Astrocyte (in vitro differentiated cells and primary cell): ENCODE measurements around the gene DNAJC6. TPM values are rescaled to one million over a fixed set of nuclear protein-coding genes. Genes with fewer than 3 reads are reported as not detected.

Source experiments
- DNase-seq: peaks from one replicate; pipeline ENCODE4 v3.0.0-alpha.2; 2010; ENCODE audit warnings: low read depth
- FAIRE-seq: peaks from 2 replicates; lab custom pipeline; 2011; peaks lifted over from hg19 to GRCh38; lab: Jason Lieb, UNC
- H2AFZ ChIP-seq: 2 replicates; pipeline ENCODE4 v1.6.0; 2012; ENCODE audit warnings: low read depth, low read length, inconsistent platforms
- H3K27ac ChIP-seq: 2 replicates; pipeline ENCODE4 v1.5.1; 2011; ENCODE audit warnings: low read depth, low read length, inconsistent platforms
- H3K27me3 ChIP-seq: 2 replicates; pipeline ENCODE4 v1.6.0; 2011; ENCODE audit warnings: low read length, inconsistent platforms; ENCODE audit not compliant: insufficient read depth
- H3K36me3 ChIP-seq: 2 replicates; pipeline ENCODE4 v1.5.1; 2011; ENCODE audit warnings: low read length, inconsistent platforms; ENCODE audit not compliant: insufficient read depth
- H3K4me1 ChIP-seq: 2 replicates; pipeline ENCODE4 v1.5.1; 2011; ENCODE audit warnings: low read length, inconsistent platforms; ENCODE audit not compliant: insufficient read depth
- H3K4me2 ChIP-seq: 2 replicates; pipeline ENCODE4 v1.6.0; 2012; ENCODE audit warnings: low read length, inconsistent platforms
- H3K4me3 ChIP-seq: 2 replicates; pipeline ENCODE4 v1.5.1; 2011; ENCODE audit warnings: low read depth, mild to moderate bottlenecking, low read length, inconsistent platforms; ENCODE audit not compliant: insufficient read depth
- H3K79me2 ChIP-seq: 2 replicates; pipeline ENCODE4 v1.6.0; 2012; ENCODE audit warnings: mild to moderate bottlenecking, low read length, inconsistent platforms; ENCODE audit not compliant: insufficient read depth
- H3K9ac ChIP-seq: 2 replicates; pipeline ENCODE4 v1.6.0; 2012; ENCODE audit warnings: mild to moderate bottlenecking, low read length, inconsistent platforms
- H3K9me3 ChIP-seq: 2 replicates; pipeline ENCODE4 v1.5.1; 2012; ENCODE audit warnings: low read depth, mild to moderate bottlenecking, low read length, inconsistent platforms; ENCODE audit not compliant: insufficient read depth
- H4K20me1 ChIP-seq: 2 replicates; pipeline ENCODE4 v1.6.0; 2012; ENCODE audit warnings: low read length, inconsistent platforms; ENCODE audit not compliant: insufficient read depth
- H3K27ac Mint-ChIP-seq: one replicate; pipeline ENCODE4 v1.8.0; 2021; ENCODE audit warnings: mild to moderate bottlenecking, mixed read lengths; ENCODE audit not compliant: unreplicated experiment
- H3K27me3 Mint-ChIP-seq: one replicate; pipeline ENCODE4 v1.8.0; 2021; ENCODE audit warnings: low read depth, mixed read lengths; ENCODE audit not compliant: unreplicated experiment
- H3K36me3 Mint-ChIP-seq: one replicate; pipeline ENCODE4 v1.8.0; 2021; ENCODE audit warnings: low read depth, mixed read lengths; ENCODE audit not compliant: unreplicated experiment
- H3K4me1 Mint-ChIP-seq: one replicate; pipeline ENCODE4 v1.8.0; 2021; ENCODE audit warnings: low read depth, mixed read lengths; ENCODE audit not compliant: unreplicated experiment
- H3K4me3 Mint-ChIP-seq: one replicate; pipeline ENCODE4 v1.8.0; 2021; ENCODE audit warnings: mild to moderate bottlenecking, moderate library complexity, mixed read lengths; ENCODE audit not compliant: unreplicated experiment
- H3K9me3 Mint-ChIP-seq: one replicate; pipeline ENCODE4 v1.8.0; 2021; ENCODE audit warnings: mild to moderate bottlenecking, mixed read lengths; ENCODE audit not compliant: unreplicated experiment
- EZH2 ChIP-seq: IDR thresholded peaks from 2 replicates; pipeline ENCODE4 v1.6.1; 2012; ENCODE audit warnings: mild to moderate bottlenecking, low read length, inconsistent platforms; ENCODE audit not compliant: insufficient read depth
- total RNA-seq: library from RNA; stranded (reverse); gene quantifications from 2 replicates; pipeline ENCODE4 v1.2.1, GENCODE V29; 2021
- TF ChIP-seq, protein P1 (sequence below): IDR thresholded peaks from 2 replicates; pipeline ENCODE4 v1.5.1; 2011; ENCODE audit warnings: low read depth, mild to moderate bottlenecking, inconsistent platforms, low read length, moderate library complexity; ENCODE audit not compliant: insufficient read depth

DNAJC6 gene
- total RNA-seq, 1 donor from 2014 or later, result 8.9 TPM

DNA sequence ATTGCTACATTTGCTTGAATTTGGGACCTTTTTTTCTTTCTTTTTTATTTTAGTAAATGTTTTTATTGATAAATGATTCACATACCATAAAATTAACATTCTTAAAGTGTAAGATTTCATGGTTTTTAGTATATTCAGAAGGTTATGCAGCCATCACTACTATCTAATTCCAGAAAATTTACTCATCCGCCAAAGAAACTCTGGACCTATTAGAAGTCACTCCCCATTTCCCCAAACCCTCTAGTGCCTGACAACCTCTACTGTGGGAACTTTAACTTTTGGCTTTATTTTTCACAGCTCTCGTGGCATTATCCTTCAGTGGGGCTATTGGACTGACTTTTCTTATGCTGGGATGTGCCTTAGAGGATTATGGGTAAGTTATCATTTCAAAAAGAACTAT is 115.7 kb downstream of the DNAJC6 start:
- H3K4me1 ChIP-seq, result peaks cover 58% of the 10 kb centered on the region
- no peaks in the 10 kb centered on the region for H3K9me3 Mint-ChIP-seq
- no peak for DNase-seq
- peak overlapping the region; percentile 98 for H3K27ac Mint-ChIP-seq
- peaks cover 11% of the 10 kb centered on the region for H3K36me3 Mint-ChIP-seq
- TF ChIP-seq, protein P1, sequence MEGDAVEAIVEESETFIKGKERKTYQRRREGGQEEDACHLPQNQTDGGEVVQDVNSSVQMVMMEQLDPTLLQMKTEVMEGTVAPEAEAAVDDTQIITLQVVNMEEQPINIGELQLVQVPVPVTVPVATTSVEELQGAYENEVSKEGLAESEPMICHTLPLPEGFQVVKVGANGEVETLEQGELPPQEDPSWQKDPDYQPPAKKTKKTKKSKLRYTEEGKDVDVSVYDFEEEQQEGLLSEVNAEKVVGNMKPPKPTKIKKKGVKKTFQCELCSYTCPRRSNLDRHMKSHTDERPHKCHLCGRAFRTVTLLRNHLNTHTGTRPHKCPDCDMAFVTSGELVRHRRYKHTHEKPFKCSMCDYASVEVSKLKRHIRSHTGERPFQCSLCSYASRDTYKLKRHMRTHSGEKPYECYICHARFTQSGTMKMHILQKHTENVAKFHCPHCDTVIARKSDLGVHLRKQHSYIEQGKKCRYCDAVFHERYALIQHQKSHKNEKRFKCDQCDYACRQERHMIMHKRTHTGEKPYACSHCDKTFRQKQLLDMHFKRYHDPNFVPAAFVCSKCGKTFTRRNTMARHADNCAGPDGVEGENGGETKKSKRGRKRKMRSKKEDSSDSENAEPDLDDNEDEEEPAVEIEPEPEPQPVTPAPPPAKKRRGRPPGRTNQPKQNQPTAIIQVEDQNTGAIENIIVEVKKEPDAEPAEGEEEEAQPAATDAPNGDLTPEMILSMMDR, result no peak
- no peak for TF ChIP-seq EZH2
- H3K27me3 Mint-ChIP-seq, result no peaks in the 10 kb centered on the region
- peak overlapping the region; percentile 99 for H3K27ac ChIP-seq
- H2AFZ ChIP-seq, result no peak overlapping the region
- peak overlapping the region; percentile 59 for H3K9ac ChIP-seq
- H3K36me3 ChIP-seq, result peaks cover 18% of the 10 kb centered on the region
- peak overlapping the region; percentile 72 for H3K4me2 ChIP-seq
- no peak for FAIRE-seq
- peaks cover 52% of the 10 kb centered on the region for H3K79me2 ChIP-seq
- H3K4me3 ChIP-seq, result no peak overlapping the region
- no peaks in the 10 kb centered on the region for H3K9me3 ChIP-seq
- no peaks in the 10 kb centered on the region for H4K20me1 ChIP-seq
- H3K27me3 ChIP-seq, result no peaks in the 10 kb centered on the region
- H3K4me1 Mint-ChIP-seq, result peaks cover 39% of the 10 kb centered on the region
- no peak overlapping the region for H3K4me3 Mint-ChIP-seq

GRCh38 chr1:65425697-65426096 is 116.4 kb downstream of the DNAJC6 start:
- Histone ChIP-seq H2AFZ (no peak overlapping the region), H3K36me3 (peaks cover 18% of the 10 kb centered on the region), H4K20me1 (no peaks in the 10 kb centered on the region), H3K9ac (peak overlapping the region; percentile 68), H3K27ac (peak overlapping the region; percentile 99), H3K9me3 (no peaks in the 10 kb centered on the region), H3K4me2 (peak overlapping the region; percentile 72), H3K79me2 (peaks cover 52% of the 10 kb centered on the region), H3K4me1 (peaks cover 64% of the 10 kb centered on the region), H3K4me3 (no peak overlapping the region), H3K27me3 (no peaks in the 10 kb centered on the region)
- no peaks in the 10 kb centered on the region for H3K9me3 Mint-ChIP-seq
- H3K36me3 Mint-ChIP-seq, result peaks cover 11% of the 10 kb centered on the region
- H3K4me3 Mint-ChIP-seq, result peak overlapping the region; percentile 14
- TF ChIP-seq, protein P1, result no peak
- no peak for TF ChIP-seq EZH2
- H3K4me1 Mint-ChIP-seq, result peaks cover 42% of the 10 kb centered on the region
- no peak for FAIRE-seq
- peak overlapping the region; percentile 98 for H3K27ac Mint-ChIP-seq
- no peaks in the 10 kb centered on the region for H3K27me3 Mint-ChIP-seq
- peak; percentile 82 for DNase-seq

GRCh38 chr1:65429078-65429477 is 119.7 kb downstream of the DNAJC6 start:
- Histone ChIP-seq H3K9me3 (no peaks in the 10 kb centered on the region), H3K9ac (no peak overlapping the region), H3K36me3 (peaks cover 28% of the 10 kb centered on the region), H2AFZ (no peak overlapping the region), H3K4me1 (peaks cover 42% of the 10 kb centered on the region), H4K20me1 (peaks cover 10% of the 10 kb centered on the region), H3K4me2 (peak overlapping the region; percentile 76), H3K27ac (peak overlapping the region; percentile 84), H3K79me2 (peaks cover 20% of the 10 kb centered on the region), H3K27me3 (no peaks in the 10 kb centered on the region), H3K4me3 (no peak overlapping the region)
- H3K4me3 Mint-ChIP-seq, result no peak overlapping the region
- no peak for TF ChIP-seq EZH2
- TF ChIP-seq, protein P1, result no peak
- H3K36me3 Mint-ChIP-seq, result peaks cover 11% of the 10 kb centered on the region
- DNase-seq (no peak), FAIRE-seq (no peak)
- H3K9me3 Mint-ChIP-seq, result no peaks in the 10 kb centered on the region
- no peaks in the 10 kb centered on the region for H3K27me3 Mint-ChIP-seq
- peaks cover 48% of the 10 kb centered on the region for H3K4me1 Mint-ChIP-seq
- H3K27ac Mint-ChIP-seq, result peak overlapping the region; percentile 93
